BLaER1 treated with 17β-estradiol and CSF1 and Interleukin-3, amounts not matched to agents 10 nM and 100 nM (cell line): ENCODE data around the gene MECR.

Experiments
- H3K27ac ChIP-seq, 11 experiments: shearing (Covaris generic); formaldehyde crosslinking; 2 replicates each; pipeline ENCODE4 v1.8.1; 2022
- H3K27me3 ChIP-seq, 11 experiments: shearing (Covaris generic); formaldehyde crosslinking; 2 replicates each; pipeline ENCODE4 v1.8.1; 2022
- H3K36me3 ChIP-seq, 11 experiments: shearing (Covaris generic); formaldehyde crosslinking; 2 replicates each; pipeline ENCODE4 v1.8.1; 2022
- H3K4me1 ChIP-seq, 10 experiments: shearing (Covaris generic); formaldehyde crosslinking; 2 replicates each; pipeline ENCODE4 v1.8.1; 2022
- H3K4me2 ChIP-seq, 11 experiments: shearing (Covaris generic); formaldehyde crosslinking; 2 replicates each; pipeline ENCODE4 v1.8.1; 2022
- H3K4me3 ChIP-seq, 10 experiments: shearing (Covaris generic); formaldehyde crosslinking; 2 replicates each; pipeline ENCODE4 v1.8.1; 2022
- H3K9ac ChIP-seq, 11 experiments: shearing (Covaris generic); formaldehyde crosslinking; 2 replicates each; pipeline ENCODE4 v1.8.1; 2022
- H3K9me3 ChIP-seq, 11 experiments: shearing (Covaris generic); formaldehyde crosslinking; replicated peaks in 1 of 11; 2 replicates each; pipeline ENCODE4 v1.8.1; 2022
- H4K20me1 ChIP-seq, 11 experiments: shearing (Covaris generic); formaldehyde crosslinking; 2 replicates each; pipeline ENCODE4 v1.8.1; 2022
- Cebpa-rat ChIP-seq, 11 experiments: shearing (Covaris generic); IDR thresholded peaks; 2 replicates each; pipeline ENCODE4 v1.8.1; 2022

The MECR gene

GRCh38 chr1:29230553-29231378 lies at the start of gene MECR:
TSS of gene MECR (minus strand) at chr1:29230934. CDS start at chr1:29230906, 28 bp downstream.
- peak within 1 kb of the TSS; percentile 71 to 94 (median 79) for H3K4me3 ChIP-seq
- peaks cover 4 to 23% (median 13%) of the 10 kb centered on the region in 11 experiments; a peak in 15 of 22 replicates for H3K27me3 ChIP-seq
- H3K27ac ChIP-seq: peak within 1 kb of the TSS; percentile 61 to 86 (median 74); a peak in 21 of 22 replicates
- H4K20me1 ChIP-seq: peaks cover 0 to 14% (median 0%) of the 10 kb centered on the region in 11 experiments; a peak in 4 of 22 replicates
- H3K4me2 ChIP-seq: peak within 1 kb of the TSS; percentile 65 to 93 (median 79)
- no peak for TF ChIP-seq Cebpa-rat (IDR thresholded peaks at IDR 0.05)
- no peaks in the 10 kb centered on the region for H3K9me3 ChIP-seq
- H3K9ac ChIP-seq: peak within 1 kb of the TSS; percentile 79 to 91 (median 86)
- H3K4me1 ChIP-seq: peaks cover 14 to 23% (median 19%) of the 10 kb centered on the region in 10 experiments
- peaks cover 0 to 7% (median 0%) of the 10 kb centered on the region in 11 experiments; a peak in 1 of 22 replicates for H3K36me3 ChIP-seq

GRCh38 chr1:29279951-29280391 lies 49.2 kb upstream of the MECR start:
- peaks cover 0 to 19% (median 13%) of the 10 kb centered on the region in 10 experiments; a peak in 13 of 20 replicates for H3K4me1 ChIP-seq
- H3K4me3 ChIP-seq: no peak overlapping the region
- no peak overlapping the region for H3K9ac ChIP-seq
- H3K27ac ChIP-seq: no peak overlapping the region
- no peak for TF ChIP-seq Cebpa-rat (IDR thresholded peaks at IDR 0.05)
- H3K9me3 ChIP-seq: 0 out of 22 replicates have a peak, but pooled peaks cover 0 to 5% (median 0%) of the 10 kb centered on the region in 11 experiments
- no peaks in the 10 kb centered on the region for H3K27me3 ChIP-seq
- H3K36me3 ChIP-seq: no peaks in the 10 kb centered on the region
- H3K4me2 ChIP-seq: no peak overlapping the region
- no peaks in the 10 kb centered on the region for H4K20me1 ChIP-seq

GRCh38 chr1:29279406-29279805 lies 48.7 kb upstream of the MECR start:
- Histone ChIP-seq H3K9me3 (0 out of 22 replicates have a peak, but pooled peaks cover 0 to 5% (median 0%) of the 10 kb centered on the region in 11 experiments), H4K20me1 (no peaks in the 10 kb centered on the region), H3K27me3 (no peaks in the 10 kb centered on the region), H3K9ac (no peak overlapping the region), H3K36me3 (no peaks in the 10 kb centered on the region), H3K4me1 (peaks cover 0 to 17% (median 12%) of the 10 kb centered on the region in 10 experiments; a peak in 13 of 20 replicates), H3K27ac (no peak overlapping the region), H3K4me2 (no peak overlapping the region), H3K4me3 (no peak overlapping the region)
- TF ChIP-seq Cebpa-rat (IDR thresholded peaks at IDR 0.05): no peak

GRCh38 chr1:29278124-29278523 lies 47.4 kb upstream of the MECR start:
- no peak overlapping the region for H3K4me2 ChIP-seq

GRCh38 chr1:29275435-29275834 lies 44.7 kb upstream of the MECR start:
- Histone ChIP-seq H3K36me3 (no peaks in the 10 kb centered on the region), H3K27ac (no peak overlapping the region), H3K27me3 (no peaks in the 10 kb centered on the region), H3K9me3 (0 out of 22 replicates have a peak, but pooled peaks cover 0 to 5% (median 0%) of the 10 kb centered on the region in 11 experiments), H3K4me3 (no peak overlapping the region), H3K4me2 (no peak overlapping the region), H3K4me1 (0 out of 20 replicates have a peak, but pooled peaks cover 0 to under 1% (median 0%) of the 10 kb centered on the region in 10 experiments), H3K9ac (no peak overlapping the region), H4K20me1 (no peaks in the 10 kb centered on the region)
- TF ChIP-seq Cebpa-rat (IDR thresholded peaks at IDR 0.05): no peak

More at GRCh38 chr1:29278124-29278523, 47.4 kb upstream of the MECR start:
- Histone ChIP-seq H3K9ac (no peak overlapping the region), H3K27me3 (no peaks in the 10 kb centered on the region), H4K20me1 (no peaks in the 10 kb centered on the region), H3K4me1 (peaks cover 0 to 5% (median 4%) of the 10 kb centered on the region in 10 experiments; a peak in 4 of 20 replicates), H3K4me3 (no peak overlapping the region), H3K9me3 (0 out of 22 replicates have a peak, but pooled peaks cover 0 to 5% (median 0%) of the 10 kb centered on the region in 11 experiments), H3K36me3 (no peaks in the 10 kb centered on the region), H3K27ac (no peak overlapping the region)
- no peak for TF ChIP-seq Cebpa-rat (IDR thresholded peaks at IDR 0.05)

- no peak overlapping the region for H3K4me3 ChIP-seq
- 0 out of 20 replicates have a peak, but pooled peaks cover 0 to 2% (median 0%) of the 10 kb centered on the region in 10 experiments for H3K4me1 ChIP-seq
- H3K36me3 ChIP-seq: no peaks in the 10 kb centered on the region
- no peak overlapping the region for H3K9ac ChIP-seq
- H3K27ac ChIP-seq: no peak overlapping the region
- H3K9me3 ChIP-seq: 0 out of 22 replicates have a peak, but pooled peaks cover 0 to 5% (median 0%) of the 10 kb centered on the region in 11 experiments
- no peaks in the 10 kb centered on the region; a peak in 1 of 22 replicates for H3K27me3 ChIP-seq
- H3K4me2 ChIP-seq: no peak overlapping the region
- H4K20me1 ChIP-seq: no peaks in the 10 kb centered on the region
- TF ChIP-seq Cebpa-rat (IDR thresholded peaks at IDR 0.05): no peak
Observed at GRCh38 chr1:29272147-29272907, 41.6 kb upstream of the MECR start.

- Histone ChIP-seq H3K4me3 (no peak overlapping the region), H3K27me3 (no peaks in the 10 kb centered on the region; a peak in 1 of 22 replicates), H4K20me1 (no peaks in the 10 kb centered on the region), H3K9me3 (no peaks in the 10 kb centered on the region), H3K4me1 (0 out of 20 replicates have a peak, but pooled peaks cover 0 to 5% (median 0%) of the 10 kb centered on the region in 10 experiments), H3K27ac (no peak overlapping the region), H3K4me2 (no peak overlapping the region), H3K36me3 (no peaks in the 10 kb centered on the region), H3K9ac (no peak overlapping the region)
- TF ChIP-seq Cebpa-rat (IDR thresholded peaks at IDR 0.05): no peak
Observed at GRCh38 chr1:29271724-29272123, 41.0 kb upstream of the MECR start.

GRCh38 chr1:29270929-29271521 lies 40.3 kb upstream of the MECR start:
- H3K36me3 ChIP-seq: no peaks in the 10 kb centered on the region
- no peak overlapping the region for H3K4me3 ChIP-seq
- H4K20me1 ChIP-seq: no peaks in the 10 kb centered on the region
- no peak overlapping the region for H3K4me2 ChIP-seq
- H3K4me1 ChIP-seq: 0 out of 20 replicates have a peak, but pooled peaks cover 0 to 5% (median 0%) of the 10 kb centered on the region in 10 experiments
- no peak for TF ChIP-seq Cebpa-rat (IDR thresholded peaks at IDR 0.05)
- no peaks in the 10 kb centered on the region for H3K9me3 ChIP-seq
- H3K9ac ChIP-seq: no peak overlapping the region
- no peaks in the 10 kb centered on the region; a peak in 1 of 22 replicates for H3K27me3 ChIP-seq
- H3K27ac ChIP-seq: no peak overlapping the region
